Motor neuron (in vitro differentiated cells): ENCODE data around the gene CSKMT. TPM values are rescaled to one million over a fixed set of nuclear protein-coding genes. Genes with fewer than 3 reads are reported as not detected.

Experiments
- ATAC-seq, 8 experiments: fragments of 200-7000 bp; cut with Tn5 transposase; replicated peaks in 6 of 8; 2 replicates each; pipeline ENCODE4 v1.8.0; 2021; ENCODE audit warnings: mild to moderate bottlenecking in 8 of 8, moderate library complexity in 8 of 8
- H3K27ac ChIP-seq, 2 donors: fragments of 250-450 bp; sonication (Bioruptor Pico); 2 replicates each; pipeline ENCODE4 v1.9.0; 2021; ENCODE audit warnings: antibody characterized with exemption in 2 of 2, mild to moderate bottlenecking in 2 of 2, moderate library complexity in 1 of 2
- H3K4me1 ChIP-seq, 2 donors: fragments of 250-450 bp; sonication (Bioruptor Pico); replicated peaks in 1 of 2; 2 replicates each; pipeline ENCODE4 v1.6.1; 2021; ENCODE audit warnings: antibody characterized with exemption in 2 of 2, mild to moderate bottlenecking in 2 of 2, moderate library complexity in 1 of 2
- H3K4me3 ChIP-seq, 5 donors: fragments of 250-450 bp; sonication (Bioruptor Pico); 2 replicates each; pipeline ENCODE4 v1.9.0; 2021; ENCODE audit warnings: antibody characterized with exemption in 5 of 5, mild to moderate bottlenecking in 5 of 5, moderate library complexity in 4 of 5
- WGBS, 10 experiments: fragments of 450-650 bp; shearing (Covaris generic); methylation state at CpG; one replicate each; pipeline ENCODE4 v1.0.0; 2022; 5-methylcytosine and 5-hydroxymethylcytosine counted together
- in situ Hi-C, 9 experiments: fragments of 400-800 bp; cut with MboI; loops; one replicate each; pipeline ENCODE4 v1.15.0; 2021; ENCODE audit warnings: low sequenced_read_pairs in 9 of 9, low pct_unique_long_range_greater_than_20kb in 2 of 9; ENCODE audit not compliant: unreplicated experiment in 9 of 9
- total RNA-seq, 8 experiments: library from RNA; unstranded; fragments of 300-600 nt; gene quantifications; 2 replicates each; pipeline versions ENCODE4 v1.2.3 to v1.2.4, GENCODE V29; 2022

The CSKMT gene
- total RNA-seq, 8 experiments from 2014 or later: 25.7 to 90.2 (median 37.9) TPM

GRCh38 chr11:62716206-62716605 is 51.1 kb downstream of the CSKMT start:
- no peak overlapping the region for H3K27ac ChIP-seq
- in situ Hi-C loops: no loop called here
- 20 to 100% (median 95%) methylated on average over 1 to 5 of the region's 5 CpGs for WGBS, 10 experiments

DNA sequence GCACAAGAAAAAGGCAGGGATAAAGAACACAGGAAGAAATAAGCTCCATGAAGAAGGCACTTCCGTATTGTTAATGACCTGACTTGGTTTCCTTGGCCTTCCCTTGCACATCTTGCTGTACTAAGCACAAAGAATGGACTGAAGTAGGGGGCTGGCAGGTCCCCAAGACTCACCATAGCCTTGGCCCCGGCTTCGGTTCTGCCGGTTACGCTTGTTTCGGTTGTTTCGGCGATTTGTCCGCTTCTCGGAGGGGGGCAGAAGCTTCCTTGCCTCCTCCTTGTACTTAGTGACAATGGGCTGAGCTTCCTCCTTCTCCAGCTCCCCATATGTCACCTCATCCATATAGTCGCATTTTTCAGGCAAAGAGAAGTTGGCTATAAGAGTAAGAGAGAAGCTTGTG is 51.7 kb downstream of the CSKMT start:
- WGBS, 10 experiments: 79 to 98% (median 92%) methylated on average over 2 to 11 of the region's 11 CpGs; no CpG with 5 or more reads in 1 of the 10 experiments
- in situ Hi-C loops: no loop called here
- no peak overlapping the region for H3K4me3 ChIP-seq
- no peak overlapping the region for H3K27ac ChIP-seq
- H3K4me1 ChIP-seq: no peaks in the 10 kb centered on the region
- ATAC-seq: no peak

More at GRCh38 chr11:62716206-62716605, 51.1 kb downstream of the CSKMT start:
- no peaks in the 10 kb centered on the region for H3K4me1 ChIP-seq
- H3K4me3 ChIP-seq: no peak overlapping the region
- peak in 1 of 8 experiments; percentile 34 for ATAC-seq

Other genes with a start within 250 kb of the CSKMT start
- not detected for gene SCGB1A1, start 246.3 kb upstream of the CSKMT start, total RNA-seq
- gene AHNAK, start 118.5 kb upstream of the CSKMT start, total RNA-seq: 10 to 100 TPM in 4 of 8 experiments, 1 to 10 TPM in 4; 1.2 to 93.7 (median 13.5) TPM
- gene EEF1G, start 91.4 kb upstream of the CSKMT start, total RNA-seq: 1,000 to 10,000 TPM; 1,525 to 3,247 (median 2,152) TPM
- gene TUT1, start 73.8 kb upstream of the CSKMT start, total RNA-seq: 10 to 100 TPM; 11.5 to 24.4 (median 17.3) TPM
- 100 to 1,000 TPM in 3 of 8 experiments, 10 to 100 TPM in 5; 49.1 to 146 (median 83.3) TPM for gene MTA2, start 63.4 kb upstream of the CSKMT start, total RNA-seq
- 10 to 100 TPM in 4 of 8 experiments, 1 to 10 TPM in 4; 1.4 to 56.9 (median 10.0) TPM for gene EML3, start 52.5 kb upstream of the CSKMT start, total RNA-seq
- gene ROM1, start 52.1 kb upstream of the CSKMT start, total RNA-seq: 10 to 100 TPM in 1 of 8 experiments, 1 to 10 TPM in 6, under 1 TPM in 1; 0.49 to 14.5 (median 4.8) TPM
- gene B3GAT3, start 43.3 kb upstream of the CSKMT start, total RNA-seq: 10 to 100 TPM; 28.6 to 56.5 (median 37.0) TPM
- 100 to 1,000 TPM in 7 of 8 experiments, 10 to 100 TPM in 1; 97.8 to 296 (median 172) TPM for gene GANAB, start 18.7 kb upstream of the CSKMT start, total RNA-seq
- gene INTS5, start 12.0 kb upstream of the CSKMT start, total RNA-seq: 10 to 100 TPM; 10.8 to 24.8 (median 17.9) TPM
- 100 to 1,000 TPM in 4 of 8 experiments, 10 to 100 TPM in 4; 51.9 to 159 (median 95.0) TPM for gene C11orf98, start 102 bp upstream of the CSKMT start, total RNA-seq
- gene UQCC3, start 6.4 kb downstream of the CSKMT start, total RNA-seq: 10 to 100 TPM in 5 of 8 experiments, 1 to 10 TPM in 3; 7.9 to 17.7 (median 10.3) TPM
- 10 to 100 TPM in 3 of 8 experiments, 1 to 10 TPM in 5; 2.8 to 32.4 (median 4.6) TPM for gene LBHD1, start 7.0 kb downstream of the CSKMT start, total RNA-seq
- gene UBXN1, start 13.8 kb downstream of the CSKMT start, total RNA-seq: 100 to 1,000 TPM in 7 of 8 experiments, 10 to 100 TPM in 1; 95.5 to 132 (median 123) TPM
- gene LRRN4CL, start 24.2 kb downstream of the CSKMT start, total RNA-seq: 1 to 10 TPM in 2 of 8 experiments, under 1 TPM in 6; 0.33 to 9.3 (median 0.49) TPM
- 100 to 1,000 TPM in 6 of 8 experiments, 10 to 100 TPM in 2; 55.0 to 446 (median 341) TPM for gene BSCL2, start 42.1 kb downstream of the CSKMT start, total RNA-seq
- gene GNG3, start 42.4 kb downstream of the CSKMT start, total RNA-seq: 100 to 1,000 TPM in 5 of 8 experiments, under 1 TPM in 3; 0.61 to 171 (median 111) TPM
- 10 to 100 TPM; 13.4 to 55.2 (median 27.8) TPM for gene HNRNPUL2, start 62.1 kb downstream of the CSKMT start, total RNA-seq
- gene TTC9C, start 63.2 kb downstream of the CSKMT start, total RNA-seq: 10 to 100 TPM; 41.6 to 67.2 (median 48.7) TPM
- gene ZBTB3, start 88.8 kb downstream of the CSKMT start, total RNA-seq: 10 to 100 TPM in 3 of 8 experiments, 1 to 10 TPM in 5; 7.4 to 12.8 (median 9.5) TPM
- 100 to 1,000 TPM in 6 of 8 experiments, 10 to 100 TPM in 2; 83.4 to 178 (median 115) TPM for gene POLR2G, start 96.3 kb downstream of the CSKMT start, total RNA-seq
- gene TAF6L, start 106.1 kb downstream of the CSKMT start, total RNA-seq: 10 to 100 TPM in 5 of 8 experiments, 1 to 10 TPM in 3; 8.7 to 40.6 (median 13.9) TPM
- 100 to 1,000 TPM in 1 of 8 experiments, 10 to 100 TPM in 7; 17.6 to 125 (median 42.2) TPM for gene TMEM179B, start 122.1 kb downstream of the CSKMT start, total RNA-seq
- 10 to 100 TPM; 13.6 to 31.3 (median 25.3) TPM for gene TMEM223, start 126.7 kb downstream of the CSKMT start, total RNA-seq
- 10 to 100 TPM; 22.4 to 86.6 (median 45.4) TPM for gene NXF1, start 140.1 kb downstream of the CSKMT start, total RNA-seq
- 10 to 100 TPM; 26.2 to 54.3 (median 33.9) TPM for gene STX5, start 166.7 kb downstream of the CSKMT start, total RNA-seq
- 1 to 10 TPM in 6 of 8 experiments, not detected in 2; 1.3 to 5.7 (median 2.1) TPM for gene TEX54, start 167.5 kb downstream of the CSKMT start, total RNA-seq
- 100 to 1,000 TPM in 1 of 8 experiments, 10 to 100 TPM in 7; 41.4 to 110 (median 81.7) TPM for gene WDR74, start 174.3 kb downstream of the CSKMT start, total RNA-seq
- 100 to 1,000 TPM in 7 of 8 experiments, 10 to 100 TPM in 1; 97.8 to 428 (median 211) TPM for gene SLC3A2, start 215.6 kb downstream of the CSKMT start, total RNA-seq